Measurements from ENCODE around the gene BATF. TPM values are rescaled to one million over a fixed set of nuclear protein-coding genes. Genes with fewer than 3 reads are reported as not detected.

BATF gene
- total RNA-seq, 1 donor from 2014 or later: 4.9 TPM

GRCh38 chr14:75568791-75569190 is 46.5 kb downstream of the BATF start:
- ATAC-seq (no peak), DNase-seq (no peak)
- no peaks in the 10 kb centered on the region for H3K36me3 ChIP-seq
- H3K9me3 ChIP-seq: no peaks in the 10 kb centered on the region
- H3K4me1 ChIP-seq: no peaks in the 10 kb centered on the region
- H3K27ac ChIP-seq: no peak overlapping the region
- TF ChIP-seq CTCF (IDR thresholded peaks at IDR 0.05): no peak
- H3K27me3 ChIP-seq: no peaks in the 10 kb centered on the region
- H3K4me3 ChIP-seq: no peak overlapping the region
- intact Hi-C loops (cut with DNase I): no loop called here

GRCh38 chr14:75570797-75571196 is 48.5 kb downstream of the BATF start:
- no peak for DNase-seq
- intact Hi-C loops (cut with DNase I): no loop called here
- TF ChIP-seq CTCF (IDR thresholded peaks at IDR 0.05): no peak
- ATAC-seq: peak; percentile 31
- Histone ChIP-seq H3K27me3 (no peaks in the 10 kb centered on the region), H3K9me3 (no peaks in the 10 kb centered on the region), H3K27ac (no peak overlapping the region), H3K4me3 (no peak overlapping the region), H3K4me1 (no peaks in the 10 kb centered on the region), H3K36me3 (no peaks in the 10 kb centered on the region)

GRCh38 chr14:75572104-75572503 is 49.8 kb downstream of the BATF start:
- DNase-seq (no peak), ATAC-seq (peak; percentile 73)
- H3K4me1 ChIP-seq: no peaks in the 10 kb centered on the region
- no peaks in the 10 kb centered on the region for H3K27me3 ChIP-seq
- intact Hi-C loops (cut with DNase I): no loop called here
- no peak overlapping the region for H3K4me3 ChIP-seq
- H3K9me3 ChIP-seq: no peaks in the 10 kb centered on the region
- H3K27ac ChIP-seq: no peak overlapping the region
- H3K36me3 ChIP-seq: no peaks in the 10 kb centered on the region
- no peak for TF ChIP-seq CTCF (IDR thresholded peaks at IDR 0.05)

- Histone ChIP-seq H3K27me3 (no peaks in the 10 kb centered on the region), H3K4me3 (no peak overlapping the region), H3K9me3 (no peaks in the 10 kb centered on the region), H3K4me1 (peaks cover 6% of the 10 kb centered on the region), H3K27ac (no peak overlapping the region), H3K36me3 (no peaks in the 10 kb centered on the region)
- ATAC-seq: no peak
- intact Hi-C loops (cut with DNase I): loop anchor here (5.0 kb wide), 1 partner anchor 75 kb away; no protein-coding TSS in a partner anchor
- no peak for TF ChIP-seq CTCF (IDR thresholded peaks at IDR 0.05)
- DNase-seq: no peak
Observed at GRCh38 chr14:75577090-75577489, 54.8 kb downstream of the BATF start.

GRCh38 chr14:75577729-75578101 is 55.4 kb downstream of the BATF start:
- Histone ChIP-seq H3K27me3 (no peaks in the 10 kb centered on the region), H3K36me3 (no peaks in the 10 kb centered on the region), H3K27ac (peak overlapping the region; percentile 83), H3K4me1 (peaks cover 6% of the 10 kb centered on the region), H3K4me3 (peak overlapping the region; percentile 70), H3K9me3 (no peaks in the 10 kb centered on the region)
- ATAC-seq (peak; percentile 89), DNase-seq (peak; percentile 92)
- TF ChIP-seq CTCF (IDR thresholded peaks at IDR 0.05): peak; percentile 71
- intact Hi-C loops (cut with DNase I): loop anchor here (5.0 kb wide), 1 partner anchor 75 kb away; no protein-coding TSS in a partner anchor

Measured in upper lobe of right lung (tissue), 1 donor.